Large intestine (tissue), 3 donors: ENCODE data around the gene PPT1. TPM values are rescaled to one million over a fixed set of nuclear protein-coding genes. Genes with fewer than 3 reads are reported as not detected.

Experiments used
- DNase-seq, 2 donors: peaks; one replicate each; pipeline versions ENCODE4 v3.0.0 to v3.0.0-alpha.2; 2013
- H3K27ac ChIP-seq: one replicate; pipeline ENCODE4 v1.5.1; 2013; ENCODE audit warnings: low read length
- H3K27me3 ChIP-seq: 2 replicates; pipeline ENCODE4 v1.6.1; 2013; ENCODE audit warnings: low read length; ENCODE audit not compliant: control insufficient read depth, insufficient read depth
- H3K36me3 ChIP-seq: 2 replicates; pipeline ENCODE4 v1.6.1; 2013; ENCODE audit warnings: low read length; ENCODE audit not compliant: control insufficient read depth, insufficient read depth
- H3K4me1 ChIP-seq: one replicate; pipeline ENCODE4 v1.6.1; 2013; ENCODE audit warnings: low read length; ENCODE audit not compliant: control insufficient read depth, insufficient read depth
- H3K4me3 ChIP-seq: one replicate; pipeline ENCODE4 v1.5.1; 2013; ENCODE audit warnings: low read length
- H3K9me3 ChIP-seq: one replicate; pipeline ENCODE4 v1.6.1; 2013; ENCODE audit warnings: mild to moderate bottlenecking, low read depth, low read length, moderate library complexity; ENCODE audit not compliant: control insufficient read depth
- WGBS: methylation state at CpG from one replicate; pipeline ENCODE4 v1.1.5; 2013; ENCODE audit warnings: low lambda C conversion rate; ENCODE audit not compliant: insufficient coverage; 5-methylcytosine and 5-hydroxymethylcytosine counted together
- polyA plus RNA-seq: library from polyadenylated mRNA; unstranded; fragments of 120-200 nt; gene quantifications from one replicate; pipeline ENCODE4 v1.2.1, GENCODE V29; 2013

Gene PPT1
- polyA plus RNA-seq, 1 donor = 66.3 TPM

DNA sequence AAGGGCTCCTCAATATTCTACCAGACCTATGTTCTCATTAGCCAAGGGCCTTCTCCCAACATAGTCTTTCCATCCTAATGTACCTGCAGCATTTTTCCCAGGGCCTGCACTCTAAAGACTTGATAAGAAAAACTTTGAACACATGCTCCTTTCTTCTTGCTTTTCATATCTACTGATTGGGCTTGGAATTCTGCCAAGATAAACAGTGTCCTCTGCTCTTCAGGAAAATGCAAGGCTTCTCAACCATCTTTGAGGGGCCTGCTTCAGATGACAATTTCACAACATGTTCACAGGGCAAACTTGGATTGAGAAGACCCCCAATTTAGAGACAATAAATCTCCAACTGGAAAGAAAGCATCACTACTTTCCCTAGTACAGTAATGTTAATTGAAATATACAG lies 25.8 kb upstream of the PPT1 start:
- H3K9me3 ChIP-seq = no peaks in the 10 kb centered on the region
- H3K27me3 ChIP-seq = no peaks in the 10 kb centered on the region
- no peaks in the 10 kb centered on the region for H3K36me3 ChIP-seq
- H3K27ac ChIP-seq = no peak overlapping the region
- H3K4me1 ChIP-seq = peaks cover 4% of the 10 kb centered on the region
- DNase-seq = peak; percentile 76 to 87
- no peak overlapping the region for H3K4me3 ChIP-seq

DNA sequence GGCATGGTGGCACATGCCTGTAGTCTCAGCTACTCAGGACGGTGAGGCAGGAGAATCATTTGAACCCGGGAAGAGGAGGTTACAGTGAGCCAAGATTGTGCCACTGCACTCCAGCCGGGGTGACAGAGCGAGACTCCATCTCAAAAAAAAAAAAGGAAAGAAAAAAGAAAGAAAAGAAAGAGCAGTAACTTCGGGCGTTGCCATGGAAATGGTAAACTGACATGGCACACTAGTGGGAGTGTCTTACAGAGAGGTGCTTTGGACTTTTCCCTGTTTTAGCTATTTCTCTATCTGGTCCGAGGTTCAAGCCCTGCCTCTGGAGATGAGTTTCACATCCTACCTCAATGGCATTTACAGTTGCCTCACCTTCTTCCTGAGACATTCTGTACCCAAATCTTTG lies 23.1 kb upstream of the PPT1 start:
- Histone ChIP-seq H3K36me3 (no peaks in the 10 kb centered on the region), H3K27me3 (no peaks in the 10 kb centered on the region), H3K27ac (no peak overlapping the region), H3K4me1 (peaks cover 4% of the 10 kb centered on the region), H3K4me3 (no peak overlapping the region), H3K9me3 (no peaks in the 10 kb centered on the region)
- DNase-seq = no peak
- 90% methylated on average over 4 of the region's 7 CpGs for WGBS

DNA sequence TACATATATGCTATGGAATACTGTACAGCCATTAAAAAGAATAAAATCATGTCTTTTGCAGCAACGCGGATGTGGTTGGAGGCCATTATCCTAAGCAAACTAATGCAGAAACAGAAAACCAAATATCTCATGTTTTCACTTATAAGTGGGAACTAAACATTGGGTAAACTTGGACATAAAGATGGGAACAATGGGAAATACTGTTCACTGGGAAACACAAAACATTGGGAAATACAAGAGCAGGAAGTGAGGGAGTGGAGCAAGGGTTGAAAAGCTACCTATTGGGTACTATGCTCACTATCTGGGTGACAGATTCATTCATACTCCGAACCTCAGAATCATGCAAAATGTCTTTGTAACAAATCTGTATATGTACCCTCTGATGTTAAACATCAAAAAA lies 17.3 kb upstream of the PPT1 start:
- Histone ChIP-seq H3K9me3 (peaks cover 6% of the 10 kb centered on the region), H3K27ac (no peak overlapping the region), H3K4me3 (no peak overlapping the region), H3K4me1 (no peaks in the 10 kb centered on the region), H3K36me3 (no peaks in the 10 kb centered on the region), H3K27me3 (no peaks in the 10 kb centered on the region)
- WGBS = 50% methylated on average over 1 of the region's 3 CpGs
- DNase-seq = no peak

DNA sequence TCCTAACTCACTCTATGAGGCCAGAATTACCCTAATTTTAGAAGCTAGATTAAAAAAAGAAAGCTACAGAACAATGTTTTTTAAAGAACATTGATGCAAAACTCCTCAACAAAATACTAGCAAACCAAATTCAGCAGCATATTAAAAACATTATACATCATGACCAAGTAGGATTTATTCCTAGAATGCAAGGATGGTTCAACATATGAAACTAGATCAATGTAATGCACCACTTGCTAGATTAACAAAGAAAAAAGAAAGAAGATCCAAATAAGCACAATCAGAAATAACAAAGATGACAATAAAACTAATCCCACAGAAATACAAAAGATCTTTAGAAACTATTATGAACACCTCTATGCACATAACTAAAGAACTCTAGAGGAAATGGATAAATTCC lies 13.3 kb upstream of the PPT1 start:
- Histone ChIP-seq H3K4me1 (no peaks in the 10 kb centered on the region), H3K9me3 (peaks cover 6% of the 10 kb centered on the region), H3K36me3 (no peaks in the 10 kb centered on the region), H3K27ac (no peak overlapping the region), H3K4me3 (no peak overlapping the region), H3K27me3 (no peaks in the 10 kb centered on the region)
- no peak for DNase-seq

DNA sequence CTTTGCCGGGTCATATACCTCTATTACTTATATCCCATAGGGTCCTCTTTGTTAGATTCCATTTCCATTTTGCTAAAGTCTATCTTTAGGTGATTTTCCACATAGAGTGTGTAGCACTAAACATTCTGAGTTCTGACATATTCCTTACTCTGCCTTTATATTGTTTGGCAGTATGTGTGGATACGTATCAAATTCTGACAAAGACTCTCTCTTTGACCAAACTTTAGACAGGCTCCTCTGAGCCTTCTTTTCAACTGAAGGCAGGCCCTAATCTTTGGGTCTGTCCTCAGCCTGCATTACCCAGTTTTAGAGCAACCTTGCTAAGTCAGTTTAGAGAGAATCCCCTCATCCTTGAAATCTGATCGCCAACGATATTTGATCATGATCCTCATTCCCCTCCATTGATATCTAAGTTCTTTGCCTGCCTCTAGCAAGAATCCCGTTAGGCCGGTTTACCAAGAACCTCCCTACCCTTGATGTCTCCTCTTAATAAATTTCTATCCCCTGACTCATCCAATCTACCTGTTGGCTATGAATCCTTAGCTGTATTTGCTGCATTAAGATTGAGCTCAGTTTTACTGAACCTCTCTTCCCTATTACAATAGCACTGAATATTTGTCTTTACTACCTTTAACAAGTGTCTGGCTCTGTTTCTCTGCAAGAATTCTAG lies 10.4 kb upstream of the PPT1 start:
- Histone ChIP-seq H3K9me3 (peaks cover 6% of the 10 kb centered on the region), H3K36me3 (no peaks in the 10 kb centered on the region), H3K4me1 (no peaks in the 10 kb centered on the region), H3K27me3 (peaks cover 2% of the 10 kb centered on the region), H3K27ac (no peak overlapping the region), H3K4me3 (no peak overlapping the region)
- peak in 1 of 2 donors; percentile 22 for DNase-seq
- 56% methylated on average over 6 of the region's 6 CpGs for WGBS

DNA sequence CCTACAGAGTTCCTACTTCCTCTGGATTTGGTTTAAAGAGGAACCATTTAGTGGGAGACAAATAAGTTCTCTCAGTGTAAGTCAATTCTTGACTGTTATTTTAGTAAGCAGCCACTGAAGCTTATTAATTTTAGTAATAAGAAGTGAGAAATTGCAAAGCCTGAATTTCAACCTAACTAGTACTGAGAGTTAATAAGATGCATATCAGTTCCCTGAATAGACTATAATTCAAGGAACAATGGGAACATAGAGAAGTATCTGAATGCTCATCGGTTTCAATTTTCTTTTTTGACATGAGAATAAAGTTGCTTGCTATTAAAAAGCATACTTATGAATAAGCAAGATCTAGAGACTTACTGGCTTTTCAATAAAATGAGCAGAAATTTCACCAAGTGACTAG lies 8.0 kb upstream of the PPT1 start:
- peaks cover 2% of the 10 kb centered on the region for H3K27me3 ChIP-seq
- H3K4me1 ChIP-seq = no peaks in the 10 kb centered on the region
- no peak overlapping the region for H3K4me3 ChIP-seq
- H3K9me3 ChIP-seq = peaks cover 2% of the 10 kb centered on the region
- no peak overlapping the region for H3K27ac ChIP-seq
- no peaks in the 10 kb centered on the region for H3K36me3 ChIP-seq
- 71% methylated on average over 1 of the region's 1 CpG for WGBS
- no peak for DNase-seq

DNA sequence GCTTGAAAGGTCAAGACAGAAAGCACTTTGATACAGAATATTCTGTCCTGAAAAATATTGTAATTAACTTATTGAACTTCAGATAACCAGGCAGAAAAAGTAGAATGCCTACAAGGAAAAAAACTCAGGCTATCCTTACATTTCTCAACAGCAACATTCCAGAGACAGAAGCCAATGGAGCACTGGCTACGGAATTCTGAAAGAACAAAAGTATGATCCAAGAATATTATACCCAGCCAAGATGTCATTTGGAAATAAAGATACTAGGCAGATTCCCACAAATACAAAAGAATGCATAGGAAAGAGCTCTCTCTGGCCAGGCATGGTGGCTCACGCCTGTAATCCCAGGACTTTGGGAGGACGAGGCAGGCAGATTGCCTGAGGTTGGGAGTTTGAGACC lies 5.8 kb upstream of the PPT1 start:
- no peak for DNase-seq
- Histone ChIP-seq H3K36me3 (no peaks in the 10 kb centered on the region), H3K9me3 (no peaks in the 10 kb centered on the region), H3K27me3 (peaks cover 2% of the 10 kb centered on the region), H3K4me3 (no peak overlapping the region), H3K27ac (no peak overlapping the region), H3K4me1 (no peaks in the 10 kb centered on the region)
- no CpG with 5 or more reads among the region's 3 CpGs for WGBS

DNA sequence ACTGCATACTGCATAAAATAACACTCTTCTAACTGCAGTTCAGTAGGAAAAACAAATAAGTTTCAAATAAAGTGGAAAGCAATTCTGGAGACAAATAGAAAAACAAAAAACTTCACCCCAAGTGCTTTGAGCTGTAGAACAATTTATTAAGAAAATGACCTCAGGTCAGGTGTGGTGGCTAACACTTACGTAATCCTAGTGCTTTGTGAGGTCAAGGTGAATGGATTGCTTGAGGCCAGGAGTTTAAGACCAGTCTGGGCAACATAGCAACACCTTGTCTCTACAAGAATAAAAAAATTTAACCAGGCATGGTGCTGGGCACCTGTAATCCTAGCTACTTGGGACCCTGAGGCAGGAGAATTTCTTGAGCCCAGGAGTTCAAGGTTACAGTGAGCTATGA lies 5.0 kb upstream of the PPT1 start:
- peaks cover 2% of the 10 kb centered on the region for H3K27me3 ChIP-seq
- WGBS = 50% methylated on average over 1 of the region's 1 CpG

DNA sequence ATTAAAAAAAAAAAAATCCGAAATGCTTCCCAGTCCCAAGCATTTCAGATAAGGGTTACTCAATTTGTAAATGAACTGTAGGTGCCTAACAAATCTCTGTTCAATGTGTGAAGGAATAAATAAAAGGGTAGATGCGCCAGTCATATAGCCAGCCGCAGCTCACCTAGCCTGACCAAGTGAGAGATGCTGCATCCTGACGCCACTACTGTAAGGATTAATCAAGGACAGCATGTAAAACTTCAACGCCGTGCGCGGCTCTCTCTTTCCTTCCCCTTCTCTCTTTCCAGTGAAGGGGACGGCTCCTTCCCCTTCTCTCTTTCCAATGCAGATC lies 441 bp downstream of the PPT1 start:
- no peak for DNase-seq
- Histone ChIP-seq H3K9me3 (no peaks in the 10 kb centered on the region), H3K27ac (no peak overlapping the region)

More for the DNA sequence above, 5.0 kb upstream of the PPT1 start:
- H3K27ac ChIP-seq = no peak overlapping the region
- no peaks in the 10 kb centered on the region for H3K36me3 ChIP-seq
- no peak overlapping the region for H3K4me3 ChIP-seq
- no peaks in the 10 kb centered on the region for H3K9me3 ChIP-seq
- H3K4me1 ChIP-seq = peaks cover 4% of the 10 kb centered on the region
- DNase-seq = no peak

DNA sequence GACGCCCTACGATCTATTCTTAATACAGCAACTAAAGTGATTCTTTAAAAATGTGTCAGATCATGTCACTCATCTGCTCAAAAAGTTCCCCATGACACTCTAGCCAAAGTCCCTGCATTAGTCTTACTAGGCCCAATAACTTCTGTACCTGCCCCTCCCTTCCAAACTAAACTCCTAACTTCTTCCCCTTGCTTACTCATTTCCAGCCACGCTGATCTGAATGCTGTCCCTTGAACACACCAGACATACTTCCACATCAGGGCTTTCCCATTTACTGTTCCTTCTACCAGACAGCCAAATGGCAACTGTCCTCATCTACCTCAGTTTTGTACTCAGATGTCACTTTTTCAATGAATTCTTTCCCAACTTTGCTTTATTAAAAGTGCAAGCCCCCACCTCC lies 1.2 kb downstream of the PPT1 start:
- Histone ChIP-seq H3K4me1 (peaks cover 8% of the 10 kb centered on the region), H3K9me3 (no peaks in the 10 kb centered on the region), H3K27ac (no peak overlapping the region), H3K36me3 (peaks cover 12% of the 10 kb centered on the region), H3K27me3 (no peaks in the 10 kb centered on the region), H3K4me3 (no peak overlapping the region)
- DNase-seq = no peak
- 100% methylated on average over 1 of the region's 3 CpGs for WGBS

More for the DNA sequence above, 441 bp downstream of the PPT1 start:
- Histone ChIP-seq H3K27me3 (no peaks in the 10 kb centered on the region), H3K4me1 (peaks cover 8% of the 10 kb centered on the region), H3K4me3 (peak overlapping the region; percentile 73), H3K36me3 (peaks cover 7% of the 10 kb centered on the region)
- WGBS = no CpG with 5 or more reads among the region's 9 CpGs

DNA sequence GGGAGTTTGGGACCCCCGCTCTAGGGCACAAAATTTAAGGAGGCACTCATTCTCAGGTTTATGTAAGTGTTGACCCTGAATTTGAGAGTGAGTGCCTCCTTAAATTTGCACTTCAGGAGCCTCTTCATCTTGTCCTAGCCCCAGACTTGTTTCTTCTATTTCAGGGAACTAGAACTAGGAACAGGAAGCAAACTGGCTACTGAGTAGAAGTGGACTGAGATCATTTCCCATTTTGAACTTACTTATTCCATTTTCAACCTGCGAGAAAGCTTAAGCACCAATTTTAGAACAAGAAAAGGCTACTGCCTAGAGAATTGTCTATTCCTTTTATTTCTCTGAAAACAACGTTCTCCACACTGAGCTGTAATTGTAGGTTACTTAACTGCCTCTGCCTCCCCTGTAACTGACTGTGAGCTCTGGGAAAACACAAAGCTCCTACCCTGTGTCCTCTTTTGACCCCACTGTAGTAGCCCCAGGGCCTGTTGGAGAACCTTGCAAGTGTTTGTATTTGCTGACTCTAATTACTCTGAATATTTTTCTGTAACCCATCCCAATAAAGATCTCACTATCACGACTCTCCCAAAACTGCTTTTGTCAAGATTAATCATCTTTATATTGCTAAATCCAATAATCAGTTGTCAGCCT lies 2.5 kb downstream of the PPT1 start:
- H3K27ac ChIP-seq = no peak overlapping the region
- DNase-seq = no peak
- no peaks in the 10 kb centered on the region for H3K27me3 ChIP-seq
- no peak overlapping the region for H3K4me3 ChIP-seq
- peaks cover 8% of the 10 kb centered on the region for H3K4me1 ChIP-seq
- H3K36me3 ChIP-seq = peaks cover 21% of the 10 kb centered on the region
- WGBS = 92% methylated on average over 2 of the region's 4 CpGs
- H3K9me3 ChIP-seq = no peaks in the 10 kb centered on the region
